Fibroblast of lung (primary cell): ENCODE data around the gene OR10A2. TPM values are rescaled to one million over a fixed set of nuclear protein-coding genes. Genes with fewer than 3 reads are reported as not detected.
A peak's percentile ranks its signal among the peaks of the same experiment; 100 is the strongest.

ENCODE experiments used
- DNase-seq, 2 donors: peaks; one replicate each; pipeline versions ENCODE4 v3.0.0 to v3.0.0-alpha.2; 2010; ENCODE audit warnings: low read depth in 2 of 2
- H2AFZ ChIP-seq: 2 replicates; pipeline ENCODE4 v1.5.1; 2012; ENCODE audit warnings: low read length, control low read depth, inconsistent platforms
- H3K27ac ChIP-seq: 2 replicates; pipeline ENCODE4 v1.5.1; 2011; ENCODE audit warnings: low read length, control low read depth; ENCODE audit not compliant: insufficient read depth
- H3K27me3 ChIP-seq: 2 replicates; pipeline ENCODE4 v1.5.1; 2011; ENCODE audit warnings: mild to moderate bottlenecking, low read length; ENCODE audit not compliant: control insufficient read depth, insufficient read depth
- H3K36me3 ChIP-seq: 2 replicates; pipeline ENCODE4 v1.5.1; 2011; ENCODE audit warnings: low read length; ENCODE audit not compliant: control insufficient read depth, insufficient read depth
- H3K4me1 ChIP-seq: 2 replicates; pipeline ENCODE4 v1.5.1; 2011; ENCODE audit warnings: low read length; ENCODE audit not compliant: control insufficient read depth, insufficient read depth; ENCODE audit errors: extremely low read depth
- H3K4me2 ChIP-seq: 2 replicates; pipeline ENCODE4 v1.5.1; 2011; ENCODE audit warnings: low read length, control low read depth; ENCODE audit not compliant: insufficient read depth; ENCODE audit errors: extremely low read depth
- H3K4me3 ChIP-seq, 4 experiments: fragments of 200-600 bp in 1 of 4; sonication (generic) in 1 of 4; replicated peaks in 1 of 4; 2 replicates each; pipeline ENCODE4 v1.5.1; 2011 to 2016; ENCODE audit warnings: low read length in 4 of 4, low read depth in 3 of 4, mild to moderate bottlenecking in 3 of 4, control low read depth in 2 of 4, inconsistent platforms in 1 of 4, mixed read lengths in 1 of 4; ENCODE audit not compliant: insufficient read depth in 1 of 4; ENCODE audit errors: control extremely low read depth in 1 of 4
- H3K79me2 ChIP-seq: 2 replicates; pipeline ENCODE4 v1.5.1; 2012; ENCODE audit warnings: mild to moderate bottlenecking, low read length, inconsistent platforms; ENCODE audit not compliant: control insufficient read depth, insufficient read depth
- H3K9ac ChIP-seq: 2 replicates; pipeline ENCODE4 v1.5.1; 2011; ENCODE audit warnings: mild to moderate bottlenecking, low read length, control low read depth; ENCODE audit not compliant: insufficient read depth
- H3K9me3 ChIP-seq: 2 replicates; pipeline ENCODE4 v1.5.1; 2012; ENCODE audit warnings: low read depth, low read length; ENCODE audit not compliant: control insufficient read depth, insufficient read depth
- H4K20me1 ChIP-seq: 2 replicates; pipeline ENCODE4 v1.5.1; 2011; ENCODE audit warnings: low read length; ENCODE audit not compliant: control insufficient read depth, insufficient read depth; ENCODE audit errors: extremely low read depth
- EZH2 ChIP-seq: IDR thresholded peaks from 2 replicates; pipeline ENCODE4 v1.5.1; 2012; ENCODE audit warnings: low read length, control low read depth, mild to moderate bottlenecking; ENCODE audit errors: missing control alignments
- polyA plus RNA-seq, 2 donors: library from polyadenylated mRNA; depleted of rRNA in 1 of 2; stranded (reverse) in 1 of 2; unstranded in 1 of 2; fragments of >200 nt; gene quantifications; 2 replicates each; pipeline ENCODE4 v1.2.1, GENCODE V29; 2011 to 2012; ENCODE audit warnings: missing spikeins in 1 of 2
- total RNA-seq: library from RNA; depleted of rRNA; stranded (reverse); fragments of >200 nt; gene quantifications from 2 replicates; pipeline ENCODE4 v1.2.1, GENCODE V29; 2014
- TF ChIP-seq, protein P1 (sequence below), 2 donors: IDR thresholded peaks in 1 of 2; conservative IDR thresholded peaks in 1 of 2; 1 replicate in 1 of 2; 2 replicates in 1 of 2; pipeline ENCODE4 v1.5.1; 2011 to 2012; ENCODE audit warnings: low read length in 2 of 2, control low read depth in 1 of 2, inconsistent platforms in 1 of 2, low read depth in 1 of 2, mild to moderate bottlenecking in 1 of 2

The OR10A2 gene
- total and polyA plus RNA-seq, 2 donors (not counting 1 experiment from before 2014, with no cell fraction given) = not detected

- Histone ChIP-seq H3K36me3 (no peaks in the 10 kb centered on the region), H3K9ac (no peak overlapping the region), H3K79me2 (no peaks in the 10 kb centered on the region), H4K20me1 (no peaks in the 10 kb centered on the region), H3K4me2 (no peak overlapping the region), H3K4me3 (no peak overlapping the region), H3K27me3 (no peaks in the 10 kb centered on the region), H3K4me1 (no peaks in the 10 kb centered on the region), H2AFZ (no peak overlapping the region), H3K27ac (no peak overlapping the region), H3K9me3 (no peaks in the 10 kb centered on the region)
- TF ChIP-seq EZH2 = no peak
- TF ChIP-seq, protein P1, sequence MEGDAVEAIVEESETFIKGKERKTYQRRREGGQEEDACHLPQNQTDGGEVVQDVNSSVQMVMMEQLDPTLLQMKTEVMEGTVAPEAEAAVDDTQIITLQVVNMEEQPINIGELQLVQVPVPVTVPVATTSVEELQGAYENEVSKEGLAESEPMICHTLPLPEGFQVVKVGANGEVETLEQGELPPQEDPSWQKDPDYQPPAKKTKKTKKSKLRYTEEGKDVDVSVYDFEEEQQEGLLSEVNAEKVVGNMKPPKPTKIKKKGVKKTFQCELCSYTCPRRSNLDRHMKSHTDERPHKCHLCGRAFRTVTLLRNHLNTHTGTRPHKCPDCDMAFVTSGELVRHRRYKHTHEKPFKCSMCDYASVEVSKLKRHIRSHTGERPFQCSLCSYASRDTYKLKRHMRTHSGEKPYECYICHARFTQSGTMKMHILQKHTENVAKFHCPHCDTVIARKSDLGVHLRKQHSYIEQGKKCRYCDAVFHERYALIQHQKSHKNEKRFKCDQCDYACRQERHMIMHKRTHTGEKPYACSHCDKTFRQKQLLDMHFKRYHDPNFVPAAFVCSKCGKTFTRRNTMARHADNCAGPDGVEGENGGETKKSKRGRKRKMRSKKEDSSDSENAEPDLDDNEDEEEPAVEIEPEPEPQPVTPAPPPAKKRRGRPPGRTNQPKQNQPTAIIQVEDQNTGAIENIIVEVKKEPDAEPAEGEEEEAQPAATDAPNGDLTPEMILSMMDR (conservative IDR thresholded peaks at IDR 0.05 in 1 of 2, IDR thresholded peaks at IDR 0.05 in 1 of 2; ENCODE audit: low read depth in 1 of 2, low read length in 2 of 2) = no peak
- peak; percentile 13 to 36 for DNase-seq
These were observed 49.1 kb downstream of the OR10A2 start for GRCh38 chr11:6911948-6912347.

DNA sequence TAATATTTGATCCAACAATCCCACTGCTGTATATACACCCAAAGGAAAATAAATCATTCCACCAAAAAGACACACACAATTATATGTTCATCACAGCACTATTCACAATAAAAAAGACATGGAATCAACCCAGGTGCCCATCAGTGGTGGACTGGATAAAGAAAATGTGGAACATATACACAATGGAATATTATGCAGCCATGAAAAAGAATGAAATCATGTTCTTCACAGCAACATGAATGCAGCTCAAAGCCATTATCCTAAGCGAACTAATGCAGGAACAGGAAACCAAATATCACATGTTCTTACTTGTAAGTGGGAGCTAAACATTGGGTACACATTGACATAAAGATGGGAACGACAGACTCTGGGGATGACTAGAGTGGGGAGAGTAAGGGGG is 56.8 kb downstream of the OR10A2 start:
- no peaks in the 10 kb centered on the region for H3K36me3 ChIP-seq
- H3K4me2 ChIP-seq = no peak overlapping the region
- no peaks in the 10 kb centered on the region for H3K4me1 ChIP-seq
- DNase-seq = no peak
- no peak for TF ChIP-seq EZH2
- TF ChIP-seq, protein P1 (conservative IDR thresholded peaks at IDR 0.05 in 1 of 2, IDR thresholded peaks at IDR 0.05 in 1 of 2; ENCODE audit: low read depth in 1 of 2, low read length in 2 of 2) = no peak
- no peaks in the 10 kb centered on the region for H4K20me1 ChIP-seq
- H3K9ac ChIP-seq = no peak overlapping the region
- no peak overlapping the region for H2AFZ ChIP-seq
- H3K9me3 ChIP-seq = no peaks in the 10 kb centered on the region
- H3K27ac ChIP-seq = no peak overlapping the region
- no peaks in the 10 kb centered on the region for H3K79me2 ChIP-seq
- no peak overlapping the region for H3K4me3 ChIP-seq
- H3K27me3 ChIP-seq = no peaks in the 10 kb centered on the region

DNA sequence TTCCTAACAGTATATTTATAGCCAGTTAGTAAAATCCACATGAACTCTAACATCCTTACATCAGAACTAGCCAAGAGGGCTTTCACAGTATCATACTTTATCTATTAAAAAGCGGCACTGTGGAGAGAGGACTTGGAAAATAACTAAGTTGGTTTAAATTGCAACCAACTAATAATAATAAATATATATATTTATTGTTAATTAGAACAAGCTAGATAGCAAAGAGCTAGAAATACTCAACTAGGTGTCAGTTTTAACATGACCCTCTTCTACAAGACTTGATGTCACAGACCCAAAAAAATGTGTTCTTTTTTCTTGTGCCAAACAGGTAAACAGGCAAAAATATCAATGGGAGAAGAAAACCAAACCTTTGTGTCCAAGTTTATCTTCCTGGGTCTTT is 57.8 kb downstream of the OR10A2 start, which contains the start of gene OR2D3:
Gene OR2D3, plus strand, starts transcription at position 301 of the 400 bp plus-strand sequence. Its CDS starts 0 bp downstream, at position 301.
- Histone ChIP-seq H3K27ac (no peak within 1 kb of the TSS), H3K4me3 (no peak within 1 kb of the TSS), H3K27me3 (no peaks in the 10 kb centered on the region), H3K4me2 (no peak within 1 kb of the TSS), H3K4me1 (no peaks in the 10 kb centered on the region), H3K9me3 (no peaks in the 10 kb centered on the region), H3K9ac (no peak within 1 kb of the TSS), H2AFZ (no peak within 1 kb of the TSS), H3K79me2 (no peaks in the 10 kb centered on the region), H4K20me1 (no peaks in the 10 kb centered on the region), H3K36me3 (no peaks in the 10 kb centered on the region)
- no peak for TF ChIP-seq EZH2
- no peak for DNase-seq

Other genes with a start within 250 kb of the OR10A2 start
- 93.7 and 127 TPM in 2 replicates for gene TPP1, start 243.6 kb upstream of the OR10A2 start, total RNA-seq
- gene TPP1, start 243.6 kb upstream of the OR10A2 start, polyA plus RNA-seq = 136 and 195 TPM in 2 replicates
- 11.0 and 23.9 TPM in 2 replicates for gene DCHS1, start 207.2 kb upstream of the OR10A2 start, total RNA-seq
- gene DCHS1, start 207.2 kb upstream of the OR10A2 start, polyA plus RNA-seq = 0.92 and 5.0 TPM in 2 replicates
- 44.9 and 53.2 TPM in 2 replicates for gene MRPL17, start 179.7 kb upstream of the OR10A2 start, total RNA-seq
- gene MRPL17, start 179.7 kb upstream of the OR10A2 start, polyA plus RNA-seq = 44.4 and 73.0 TPM in 2 replicates
- under 0.01 TPM in 2 replicates for gene OR2AG2, start 91.1 kb upstream of the OR10A2 start, total RNA-seq
- 0.03 and 0.26 TPM in 2 replicates for gene OR2AG2, start 91.1 kb upstream of the OR10A2 start, polyA plus RNA-seq
- not detected in 2 replicates for gene OR2AG1, start 80.0 kb upstream of the OR10A2 start, total RNA-seq
- gene OR2AG1, start 80.0 kb upstream of the OR10A2 start, polyA plus RNA-seq = not detected in 2 replicates
- gene OR6A2, start 63.4 kb upstream of the OR10A2 start, total RNA-seq = under 0.01 and 0.17 TPM in 2 replicates
- gene OR6A2, start 63.4 kb upstream of the OR10A2 start, polyA plus RNA-seq = 0.03 TPM in 1 of 2 replicates, not detected in the other
- not detected in 2 replicates for gene OR10A5, start 17.4 kb upstream of the OR10A2 start, total RNA-seq
- not detected in 2 replicates for gene OR10A5, start 17.4 kb upstream of the OR10A2 start, polyA plus RNA-seq
- not detected in 2 replicates for gene OR10A4, start 13.6 kb downstream of the OR10A2 start, total RNA-seq
- gene OR10A4, start 13.6 kb downstream of the OR10A2 start, polyA plus RNA-seq = not detected in 2 replicates
- gene OR2D2, start 29.4 kb downstream of the OR10A2 start, total RNA-seq = 0.26 and 0.33 TPM in 2 replicates
- not detected in 2 replicates for gene OR2D2, start 29.4 kb downstream of the OR10A2 start, polyA plus RNA-seq
- not detected in 2 replicates for gene OR2D3, start 57.9 kb downstream of the OR10A2 start, total RNA-seq
- gene OR2D3, start 57.9 kb downstream of the OR10A2 start, polyA plus RNA-seq = not detected in 2 replicates
- gene ZNF215, start 63.4 kb downstream of the OR10A2 start, total RNA-seq = 3.6 and 4.1 TPM in 2 replicates
- 2.7 and 3.8 TPM in 2 replicates for gene ZNF215, start 63.4 kb downstream of the OR10A2 start, polyA plus RNA-seq
- gene ZNF214, start 157.3 kb downstream of the OR10A2 start, total RNA-seq = 8.7 and 9.9 TPM in 2 replicates
- gene ZNF214, start 157.3 kb downstream of the OR10A2 start, polyA plus RNA-seq = 1.8 and 2.0 TPM in 2 replicates
- under 0.01 and 0.17 TPM in 2 replicates for gene NLRP14, start 157.4 kb downstream of the OR10A2 start, total RNA-seq
- gene NLRP14, start 157.4 kb downstream of the OR10A2 start, polyA plus RNA-seq = 0.05 and 0.07 TPM in 2 replicates
- under 0.01 TPM in 1 of 2 replicates, not detected in the other for gene RBMXL2, start 225.9 kb downstream of the OR10A2 start, total RNA-seq
- not detected in 2 replicates for gene RBMXL2, start 225.9 kb downstream of the OR10A2 start, polyA plus RNA-seq